Common myeloid progenitor, CD34-positive (primary cell): ENCODE results near the gene TMEM176A.
A peak's percentile ranks its signal among the peaks of the same experiment; 100 is the strongest.
"Not testable (repeated sequence)": the region's sequence is repeated elsewhere in the genome, so short reads cannot be mapped to it uniquely, and the experiment has no call there.

Experiments
- CTCF ChIA-PET: fragments of 350-600 bp; sonication (Branson Sonifier 250); formaldehyde crosslinking; loops from one replicate; lab custom pipeline; 2021; ENCODE audit warnings: antibody characterized with exemption; lab: Charles Lee
- POLR2A ChIA-PET: fragments of 350-600 bp; sonication (Branson Sonifier 250); formaldehyde crosslinking; loops from one replicate; lab custom pipeline; 2021; ENCODE audit warnings: antibody characterized with exemption; lab: Charles Lee
- DNase-seq, 3 donors: peaks; one replicate each; pipeline versions ENCODE4 v3.0.0 to v3.0.0-alpha.2; 2013
- H3K27ac ChIP-seq, 2 experiments: 1 replicate in 1 of 2; 2 replicates in 1 of 2; pipeline ENCODE4 v1.7.0; 2013; ENCODE audit warnings: inconsistent platforms in 2 of 2, low read length in 2 of 2, mild to moderate bottlenecking in 2 of 2, low read depth in 1 of 2, moderate library complexity in 1 of 2; ENCODE audit not compliant: severe bottlenecking in 2 of 2, insufficient read depth in 1 of 2, poor library complexity in 1 of 2
- H3K27me3 ChIP-seq, 5 experiments: replicated peaks in 2 of 5; 1 replicate in 3 of 5; 2 replicates in 2 of 5; pipeline versions ENCODE4 v1.6.1 to v1.7.0; 2013; ENCODE audit warnings: low read length in 4 of 5, mild to moderate bottlenecking in 2 of 5, moderate library complexity in 2 of 5, inconsistent platforms in 1 of 5; ENCODE audit not compliant: insufficient read depth in 5 of 5, control insufficient read depth in 4 of 5
- H3K36me3 ChIP-seq, 4 experiments: 1 replicate in 2 of 4; 2 replicates in 2 of 4; pipeline versions ENCODE4 v1.6.1 to v1.7.0; 2013; ENCODE audit warnings: low read length in 3 of 4, control low read depth in 1 of 4, mild to moderate bottlenecking in 1 of 4; ENCODE audit not compliant: control insufficient read depth in 4 of 4, insufficient read depth in 4 of 4
- H3K4me1 ChIP-seq, 4 experiments: 1 replicate in 3 of 4; 2 replicates in 1 of 4; pipeline versions ENCODE4 v1.6.1 to v1.7.1; 2013; ENCODE audit warnings: low read length in 3 of 4, mild to moderate bottlenecking in 3 of 4, control low read depth in 1 of 4, inconsistent platforms in 1 of 4, moderate library complexity in 1 of 4; ENCODE audit not compliant: control insufficient read depth in 4 of 4, insufficient read depth in 4 of 4; ENCODE audit errors: control extremely low read depth in 1 of 4
- H3K4me3 ChIP-seq, 7 experiments: 1 replicate in 4 of 7; 2 replicates in 3 of 7; pipeline versions ENCODE4 v1.5.1 to v1.7.0; 2013; ENCODE audit warnings: mild to moderate bottlenecking in 7 of 7, low read length in 6 of 7, moderate library complexity in 6 of 7, inconsistent platforms in 2 of 7, low read depth in 2 of 7, control low read depth in 1 of 7; ENCODE audit not compliant: insufficient read depth in 4 of 7, control insufficient read depth in 1 of 7; ENCODE audit errors: extremely low read depth in 1 of 7
- H3K9me3 ChIP-seq, 5 experiments: 1 replicate in 4 of 5; 2 replicates in 1 of 5; pipeline versions ENCODE4 v1.6.1 to v1.7.1; 2013; ENCODE audit warnings: low read length in 4 of 5, mild to moderate bottlenecking in 2 of 5, inconsistent platforms in 1 of 5, low read depth in 1 of 5, moderate library complexity in 1 of 5; ENCODE audit not compliant: control insufficient read depth in 4 of 5, insufficient read depth in 2 of 5; ENCODE audit errors: control extremely low read depth in 1 of 5
- WGBS: methylation state at CpG from one replicate; pipeline ENCODE4 v1.1.5; 2013; ENCODE audit not compliant: insufficient coverage; 5-methylcytosine and 5-hydroxymethylcytosine counted together

Gene TMEM176A

GRCh38 chr7:150756166-150756565, 44.4 kb upstream of the TMEM176A start:
- H3K9me3 ChIP-seq: no peaks in the 10 kb centered on the region

GRCh38 chr7:150756858-150757257, 43.7 kb upstream of the TMEM176A start:
- no peaks in the 10 kb centered on the region for H3K9me3 ChIP-seq
- ChIA-PET CTCF (interaction anchor here (1.2 to 5.2 kb wide), 4 partner anchors 19 to 309 kb away, joined by 3 to 59 read pairs (median 5); partner anchors contain the start of gene GIMAP8), POLR2A (no interaction called here)
- H3K4me1 ChIP-seq: peaks cover 0 to 45% (median 32%) of the 10 kb centered on the region in 4 experiments
- H3K27me3 ChIP-seq: no peaks in the 10 kb centered on the region
- WGBS: no CpG with 5 or more reads among the region's 1 CpG
- peak; percentile 50 to 74 (median 74) for DNase-seq
- H3K4me3 ChIP-seq: no peak overlapping the region
- H3K36me3 ChIP-seq: no peaks in the 10 kb centered on the region
- H3K27ac ChIP-seq: no peak overlapping the region

More at GRCh38 chr7:150756166-150756565, 44.4 kb upstream of the TMEM176A start:
- H3K27me3 ChIP-seq: no peaks in the 10 kb centered on the region
- H3K36me3 ChIP-seq: no peaks in the 10 kb centered on the region
- H3K4me1 ChIP-seq: peaks cover 0 to 45% (median 32%) of the 10 kb centered on the region in 4 experiments
- H3K27ac ChIP-seq: peak overlapping the region; percentile 59 to 79
- no peak overlapping the region for H3K4me3 ChIP-seq
- WGBS: 48% methylated on average over 2 of the region's 3 CpGs
- CTCF ChIA-PET: interaction anchor here (0.7 to 5.2 kb wide), 14 partner anchors 9 to 327 kb away, joined by 3 to 59 read pairs (median 4); partner anchors contain the start of genes GIMAP2, GIMAP5 and GIMAP8
- no peak for DNase-seq
- POLR2A ChIA-PET: interaction anchor here (0.7 to 1.5 kb wide), 3 partner anchors 15 to 307 kb away, joined by 3 read pairs; no protein-coding TSS in a partner anchor

GRCh38 chr7:150759479-150759878, 41.1 kb upstream of the TMEM176A start:
- Histone ChIP-seq H3K27me3 (no peaks in the 10 kb centered on the region), H3K4me1 (peaks cover 0 to 26% (median 19%) of the 10 kb centered on the region in 4 experiments), H3K9me3 (no peaks in the 10 kb centered on the region), H3K27ac (no peak overlapping the region), H3K4me3 (no peak overlapping the region), H3K36me3 (no peaks in the 10 kb centered on the region)
- no CpG with 5 or more reads among the region's 1 CpG for WGBS
- ChIA-PET CTCF (interaction anchor here (0.7 to 2.2 kb wide), 4 partner anchors 12 to 314 kb away, joined by 3 to 14 read pairs (median 4); partner anchors contain the start of gene GIMAP8), POLR2A (interaction anchor here (0.6 kb wide), 1 partner anchor 213 kb away, joined by 3 read pairs; no protein-coding TSS in a partner anchor)
- DNase-seq: no peak

- no peak overlapping the region for H3K4me3 ChIP-seq
- H3K4me1 ChIP-seq: no peaks in the 10 kb centered on the region
- ChIA-PET POLR2A (no interaction called here), CTCF (interaction anchor here (1.0 to 2.1 kb wide), 2 partner anchors 11 to 27 kb away, joined by 3 to 4 read pairs; no protein-coding TSS in a partner anchor)
- no peak overlapping the region for H3K27ac ChIP-seq
- H3K36me3 ChIP-seq: no peaks in the 10 kb centered on the region
- H3K27me3 ChIP-seq: no peaks in the 10 kb centered on the region
- H3K9me3 ChIP-seq: no peaks in the 10 kb centered on the region
- no peak for DNase-seq
Observed at GRCh38 chr7:150766334-150766709, 34.2 kb upstream of the TMEM176A start.

- WGBS: 91% methylated on average over 3 of the region's 4 CpGs
- POLR2A ChIA-PET: no interaction called here
- peaks cover 0 to 4% (median 0%) of the 10 kb centered on the region in 5 experiments for H3K9me3 ChIP-seq
Observed at GRCh38 chr7:150769768-150770167, 30.8 kb upstream of the TMEM176A start.

GRCh38 chr7:150774131-150774530, 26.4 kb upstream of the TMEM176A start:
- POLR2A ChIA-PET, H3K27ac ChIP-seq, H3K9me3 ChIP-seq, DNase-seq, H3K27me3 ChIP-seq, H3K4me1 ChIP-seq, H3K36me3 ChIP-seq, H3K4me3 ChIP-seq: not testable (repeated sequence)
- no CpG with 5 or more reads among the region's 1 CpG for WGBS
- CTCF ChIA-PET: interaction anchor here (1.3 kb wide), 1 partner anchor 104 kb away, joined by 4 read pairs; no protein-coding TSS in a partner anchor

More at GRCh38 chr7:150769768-150770167, 30.8 kb upstream of the TMEM176A start:
- H3K36me3 ChIP-seq: no peaks in the 10 kb centered on the region
- no peaks in the 10 kb centered on the region for H3K27me3 ChIP-seq
- CTCF ChIA-PET: interaction anchor here (1.1 to 1.5 kb wide), 2 partner anchors 9 to 14 kb away, joined by 3 read pairs; no protein-coding TSS in a partner anchor
- no peak for DNase-seq
- no peaks in the 10 kb centered on the region for H3K4me1 ChIP-seq
- no peak overlapping the region for H3K27ac ChIP-seq
- H3K4me3 ChIP-seq: no peak overlapping the region

- Histone ChIP-seq H3K9me3 (no peaks in the 10 kb centered on the region), H3K27me3 (peaks cover 0 to 2% (median 0%) of the 10 kb centered on the region in 5 experiments), H3K27ac (no peak overlapping the region), H3K4me3 (no peak overlapping the region), H3K36me3 (no peaks in the 10 kb centered on the region), H3K4me1 (peaks cover 0 to 10% (median 2%) of the 10 kb centered on the region in 4 experiments)
- ChIA-PET POLR2A (no interaction called here), CTCF (interaction anchor here (0.9 to 4.5 kb wide), 16 partner anchors 8 to 331 kb away, joined by 3 to 51 read pairs (median 4); no protein-coding TSS in a partner anchor)
- DNase-seq: no peak
- 86% methylated on average over 4 of the region's 8 CpGs for WGBS
Observed at GRCh38 chr7:150778014-150778737, 22.4 kb upstream of the TMEM176A start.
